ENCODE measurements around the gene PAX7. TPM values are rescaled to one million over a fixed set of nuclear protein-coding genes. Genes with fewer than 3 reads are reported as not detected.

Gene PAX7
- total RNA-seq, 4 donors from 2014 or later = not detected

- no peaks in the 10 kb centered on the region for H3K36me3 ChIP-seq
- WGBS, 2 donors = 74 to 77% methylated on average over 4 of the region's 4 CpGs
- no peak for TF ChIP-seq POLR2A (IDR thresholded peaks at IDR 0.05)
- no peak for TF ChIP-seq EP300 (IDR thresholded peaks at IDR 0.05)
- no peak for TF ChIP-seq CTCF (IDR thresholded peaks at IDR 0.05)
- no peak for DNase-seq (ENCODE audit: low spot score in 2 of 2)
- H3K27ac ChIP-seq = no peak overlapping the region
- no peaks in the 10 kb centered on the region for H3K9me3 ChIP-seq
- H3K27me3 ChIP-seq = peaks cover 0 to 28% of the 10 kb centered on the region in 2 donors
- no peak overlapping the region for H3K4me3 ChIP-seq
- no peaks in the 10 kb centered on the region for H3K4me1 ChIP-seq
Measured at GRCh38 chr1:18768086-18768485, 137.4 kb downstream of the PAX7 start.

DNA sequence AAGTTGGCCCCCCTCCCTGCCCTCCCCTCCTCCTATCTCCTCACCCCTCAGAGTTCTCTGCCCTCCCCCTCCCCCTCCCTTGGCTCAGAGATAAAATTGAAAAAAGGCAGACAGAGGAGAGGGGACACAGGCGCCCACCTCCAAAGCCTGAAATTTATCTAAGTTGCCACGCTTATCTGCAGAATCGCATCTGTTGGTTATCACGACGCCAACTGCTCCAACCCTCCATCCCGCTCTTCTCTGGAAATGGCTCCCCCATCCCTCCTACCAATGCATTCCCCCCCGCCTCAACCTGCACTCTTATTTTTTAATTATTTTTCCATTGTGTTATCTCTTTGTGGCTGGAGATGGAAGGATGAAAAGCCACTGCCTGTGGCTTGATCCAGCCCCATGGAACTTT, 138.5 kb downstream of the PAX7 start:
- Histone ChIP-seq H3K36me3 (no peaks in the 10 kb centered on the region), H3K27ac (no peak overlapping the region), H3K27me3 (peaks cover 0 to 28% of the 10 kb centered on the region in 2 donors), H3K4me1 (no peaks in the 10 kb centered on the region), H3K4me3 (no peak overlapping the region), H3K9me3 (no peaks in the 10 kb centered on the region)
- no peak for DNase-seq (ENCODE audit: low spot score in 2 of 2)
- TF ChIP-seq POLR2A (IDR thresholded peaks at IDR 0.05) (no peak), EP300 (IDR thresholded peaks at IDR 0.05) (no peak), CTCF (IDR thresholded peaks at IDR 0.05) (no peak)
- WGBS, 2 donors = 74 to 81% methylated on average over 7 of the region's 7 CpGs

DNA sequence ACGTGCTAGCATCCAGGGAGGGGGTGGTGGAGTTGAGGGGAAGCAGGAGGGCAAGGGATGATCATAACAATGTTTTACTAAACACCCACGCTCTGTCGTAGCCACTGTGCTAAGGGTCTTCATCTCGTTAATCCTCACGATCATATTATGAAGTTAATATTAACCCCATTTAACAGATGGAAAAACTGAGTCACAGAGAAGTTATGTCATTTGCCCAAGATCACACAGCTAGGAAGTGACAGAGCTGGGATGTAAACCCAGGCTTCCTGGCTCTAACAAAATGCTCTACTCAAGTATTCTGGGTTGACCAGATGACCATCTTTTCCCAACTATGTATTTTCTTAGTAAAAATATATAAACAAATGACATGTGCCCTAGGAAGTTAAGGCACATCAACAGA, 140.2 kb downstream of the PAX7 start:
- H3K27me3 ChIP-seq = peaks cover 0 to 33% of the 10 kb centered on the region in 2 donors
- WGBS, 2 donors = 61 to 65% methylated on average over 5 of the region's 5 CpGs

GRCh38 chr1:18773753-18774152, 143.1 kb downstream of the PAX7 start:
- Histone ChIP-seq H3K27me3 (peaks cover 0 to 44% of the 10 kb centered on the region in 2 donors), H3K4me1 (no peaks in the 10 kb centered on the region), H3K27ac (no peak overlapping the region), H3K36me3 (no peaks in the 10 kb centered on the region), H3K9me3 (no peaks in the 10 kb centered on the region), H3K4me3 (no peak overlapping the region)
- TF ChIP-seq POLR2A (IDR thresholded peaks at IDR 0.05) (no peak), CTCF (IDR thresholded peaks at IDR 0.05) (no peak), EP300 (IDR thresholded peaks at IDR 0.05) (no peak)
- WGBS, 2 donors = 78 to 84% methylated on average over 9 of the region's 9 CpGs
- no peak for DNase-seq (ENCODE audit: low spot score in 2 of 2)

More for the DNA sequence above, 140.2 kb downstream of the PAX7 start:
- TF ChIP-seq EP300 (IDR thresholded peaks at IDR 0.05) = no peak
- no peak for TF ChIP-seq CTCF (IDR thresholded peaks at IDR 0.05)
- TF ChIP-seq POLR2A (IDR thresholded peaks at IDR 0.05) = no peak
- DNase-seq (ENCODE audit: low spot score in 2 of 2) = no peak
- Histone ChIP-seq H3K9me3 (no peaks in the 10 kb centered on the region), H3K36me3 (no peaks in the 10 kb centered on the region), H3K27ac (no peak overlapping the region), H3K4me1 (no peaks in the 10 kb centered on the region), H3K4me3 (no peak overlapping the region)

DNA sequence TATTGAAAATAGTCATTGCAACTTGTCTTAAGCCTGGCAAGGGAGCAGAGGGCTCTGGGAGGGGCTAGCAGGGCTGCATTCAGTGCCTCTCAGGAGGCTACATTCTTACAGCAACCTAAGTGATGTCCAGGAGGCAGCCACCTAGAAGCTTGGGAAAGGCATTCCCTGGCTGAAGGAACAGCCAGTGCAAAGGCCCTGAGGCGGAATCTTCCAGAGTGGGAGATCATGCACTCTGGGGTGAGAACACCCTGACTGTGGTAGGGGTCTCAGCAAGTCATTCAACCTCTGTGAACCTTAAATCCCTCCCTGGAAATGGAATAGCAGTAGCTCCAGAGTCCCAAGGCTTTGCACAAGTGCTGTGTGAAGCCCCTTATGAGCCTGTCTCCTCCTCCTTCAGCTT, 144.7 kb downstream of the PAX7 start:
- no peaks in the 10 kb centered on the region for H3K36me3 ChIP-seq
- H3K4me1 ChIP-seq = no peaks in the 10 kb centered on the region
- WGBS, 2 donors = 100% methylated on average over 1 of the region's 1 CpG; no CpG with 5 or more reads in 1 of the 2 donors
- no peaks in the 10 kb centered on the region for H3K9me3 ChIP-seq
- DNase-seq (ENCODE audit: low spot score in 2 of 2) = no peak
- H3K27ac ChIP-seq = no peak overlapping the region
- TF ChIP-seq POLR2A (IDR thresholded peaks at IDR 0.05) (no peak), CTCF (IDR thresholded peaks at IDR 0.05) (no peak), EP300 (IDR thresholded peaks at IDR 0.05) (no peak)
- H3K4me3 ChIP-seq = no peak overlapping the region
- H3K27me3 ChIP-seq = peaks cover 0 to 35% of the 10 kb centered on the region in 2 donors
